Measurements from ENCODE around the gene MRPL43. TPM values are rescaled to one million over a fixed set of nuclear protein-coding genes. Genes with fewer than 3 reads are reported as not detected.

MRPL43 gene
- total RNA-seq (10 to 100 TPM; 43.8 to 73.4 (median 55.2) TPM), polyA plus RNA-seq (100 to 1,000 TPM; 102 to 123 TPM)
- long read RNA-seq, donor 1, transcript MRPL43-203 (3 exons, 1,010 nt), result major isoform, 19 of 43 reads
- long read RNA-seq, donor 1, transcript MRPL43-201 (5 exons, 747 nt), result minor isoform, 7 of 43 reads
- long read RNA-seq, donor 1, partial matches to known transcripts, result 1 of 43 reads
- long read RNA-seq, donor 1, other reads (novel, unspliced or antisense), result 9 of 43 reads
- long read RNA-seq, donor 2, transcript MRPL43-203 (3 exons, 1,010 nt), result major isoform, 25 of 45 reads
- long read RNA-seq, donor 2, transcript MRPL43-213 (2 exons, 897 nt), result minor isoform, 6 of 45 reads
- long read RNA-seq, donor 2, partial matches to known transcripts, result 0 of 45 reads
- long read RNA-seq, donor 2, other reads (novel, unspliced or antisense), result 11 of 45 reads
- long read RNA-seq, donor 3, transcript MRPL43-203 (3 exons, 1,010 nt), result major isoform, 19 of 24 reads
- long read RNA-seq, donor 3, partial matches to known transcripts, result 1 of 24 reads
- long read RNA-seq, donor 3, other reads (novel, unspliced or antisense), result 2 of 24 reads

GRCh38 chr10:100986952-100987684 lies at the start of gene MRPL43, which contains the start of gene TWNK:
TSS of gene MRPL43 (minus strand) at chr10:100987497. CDS start at chr10:100987443, 54 bp downstream.
TSS of gene TWNK (plus strand) at chr10:100987543. CDS start at chr10:100988211, 668 bp downstream.
- peak; percentile 85 for DNase-seq
- peak; percentile 84 to 94 (median 92) for ATAC-seq
- Histone ChIP-seq H3K4me1 (peaks cover 12 to 34% (median 25%) of the 10 kb centered on the region in 9 donors), H3K27ac (peak within 1 kb of the TSS in 9 of 10 donors; percentile 76 to 90 (median 83)), H3K4me3 (peak within 1 kb of the TSS; percentile 63 to 99 (median 84)), H3K27me3 (no peaks in the 10 kb centered on the region), H3K36me3 (peaks cover 0 to 60% (median 16%) of the 10 kb centered on the region in 9 donors), H3K9me3 (no peaks in the 10 kb centered on the region)
- WGBS, 2 donors, result 1% methylated on average over 75 of the region's 75 CpGs
- intact Hi-C loops (cut with DNase I), result loop anchor here in 2 of 10 donors (5.0 kb wide), 2 partner anchors 40 to 45 kb away; partner anchors contain the start of genes PDZD7 (in 1 of the 2) and SFXN3 (in 1 of the 2)
- TF ChIP-seq CTCF (IDR thresholded peaks at IDR 0.05), result no peak

GRCh38 chr10:101036726-101037125 lies 49.4 kb upstream of the MRPL43 start:
- ATAC-seq, result no peak
- Histone ChIP-seq H3K36me3 (peaks cover 0 to 59% (median 28%) of the 10 kb centered on the region in 9 donors), H3K4me3 (no peak overlapping the region), H3K9me3 (no peaks in the 10 kb centered on the region), H3K27ac (no peak overlapping the region), H3K27me3 (no peaks in the 10 kb centered on the region), H3K4me1 (peaks cover 4 to 28% (median 26%) of the 10 kb centered on the region in 9 donors)
- TF ChIP-seq CTCF (IDR thresholded peaks at IDR 0.05), result no peak
- no peak for DNase-seq
- WGBS, 2 donors, result 84% methylated on average over 7 of the region's 7 CpGs
- intact Hi-C loops (cut with DNase I), result no loop called here

GRCh38 chr10:101035916-101036702 lies 48.8 kb upstream of the MRPL43 start:
- H3K4me3 ChIP-seq, result no peak overlapping the region
- DNase-seq, result no peak
- TF ChIP-seq CTCF (IDR thresholded peaks at IDR 0.05), result no peak
- no peaks in the 10 kb centered on the region for H3K27me3 ChIP-seq
- 88 to 93% methylated on average over 10 of the region's 10 CpGs for WGBS, 2 donors
- no peak for ATAC-seq
- no peaks in the 10 kb centered on the region for H3K9me3 ChIP-seq
- H3K4me1 ChIP-seq, result peaks cover 4 to 24% (median 20%) of the 10 kb centered on the region in 9 donors
- H3K27ac ChIP-seq, result no peak overlapping the region
- intact Hi-C loops (cut with DNase I), result no loop called here
- H3K36me3 ChIP-seq, result peaks cover 0 to 59% (median 28%) of the 10 kb centered on the region in 9 donors

Data from heart right ventricle (tissue), 16 donors.